Muscle of back (tissue), 10 donors: ENCODE measurements around the gene TRIM61. TPM values are rescaled to one million over a fixed set of nuclear protein-coding genes. Genes with fewer than 3 reads are reported as not detected.

Experiments used
- polyA plus RNA-seq, 10 donors: library from polyadenylated mRNA; unstranded; fragments of 120-200 nt; gene quantifications; one replicate each; pipeline ENCODE4 v1.2.1, GENCODE V29; 2013; ENCODE audit not compliant: insufficient read length in 10 of 10

Gene TRIM61
- polyA plus RNA-seq, 10 donors: 2.2 to 4.2 (median 3.4) TPM

Other genes with a start within 250 kb of the TRIM61 start
- under 1 TPM in 1 of 10 donors, not detected in 9; 0.04 TPM for gene SMIM31, start 223.5 kb downstream of the TRIM61 start, polyA plus RNA-seq
- 1 to 10 TPM in 1 of 10 donors, under 1 TPM in 5, not detected in 4; 0.18 to 2.6 (median 0.39) TPM for gene APELA, start 100.5 kb downstream of the TRIM61 start, polyA plus RNA-seq
- not detected for gene TRIM60, start 54.3 kb upstream of the TRIM61 start, polyA plus RNA-seq
- gene TRIM75, start 76.2 kb upstream of the TRIM61 start, polyA plus RNA-seq: under 1 TPM in 8 of 10 donors, not detected in 2; 0.07 to 0.22 (median 0.13) TPM
- gene TMEM192, start 135.2 kb upstream of the TRIM61 start, polyA plus RNA-seq: 10 to 100 TPM in 9 of 10 donors, 1 to 10 TPM in 1; 7.3 to 14.2 (median 12.0) TPM
- 10 to 100 TPM in 2 of 10 donors, 1 to 10 TPM in 8; 7.6 to 11.3 (median 8.5) TPM for gene KLHL2, start 229.9 kb upstream of the TRIM61 start, polyA plus RNA-seq